ENCODE data around the gene TRIM25.

TRIM25 gene

DNA sequence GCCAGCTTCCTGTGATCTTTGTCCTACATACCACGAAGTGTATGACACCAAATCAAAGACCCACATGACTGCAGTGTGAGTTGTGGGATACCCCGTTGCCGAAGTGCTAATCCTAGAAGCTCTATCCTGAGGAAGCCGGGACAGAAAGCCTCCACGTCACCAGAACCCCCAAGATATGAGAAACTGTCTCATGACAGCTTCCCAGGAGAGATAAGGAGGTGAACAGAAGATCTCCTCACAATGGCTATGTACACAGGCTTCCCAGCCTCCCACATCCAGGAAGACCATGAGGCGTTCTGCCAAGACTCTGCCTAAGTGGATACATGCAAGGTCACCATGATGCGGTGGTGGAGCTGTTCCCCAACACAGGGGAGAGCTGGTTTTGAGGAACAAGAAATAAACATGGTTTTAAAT is 37.1 kb downstream of the TRIM25 start:
- in situ Hi-C loops (cut with MboI; ENCODE audit: low sequenced_read_pairs): no loop called here

DNA sequence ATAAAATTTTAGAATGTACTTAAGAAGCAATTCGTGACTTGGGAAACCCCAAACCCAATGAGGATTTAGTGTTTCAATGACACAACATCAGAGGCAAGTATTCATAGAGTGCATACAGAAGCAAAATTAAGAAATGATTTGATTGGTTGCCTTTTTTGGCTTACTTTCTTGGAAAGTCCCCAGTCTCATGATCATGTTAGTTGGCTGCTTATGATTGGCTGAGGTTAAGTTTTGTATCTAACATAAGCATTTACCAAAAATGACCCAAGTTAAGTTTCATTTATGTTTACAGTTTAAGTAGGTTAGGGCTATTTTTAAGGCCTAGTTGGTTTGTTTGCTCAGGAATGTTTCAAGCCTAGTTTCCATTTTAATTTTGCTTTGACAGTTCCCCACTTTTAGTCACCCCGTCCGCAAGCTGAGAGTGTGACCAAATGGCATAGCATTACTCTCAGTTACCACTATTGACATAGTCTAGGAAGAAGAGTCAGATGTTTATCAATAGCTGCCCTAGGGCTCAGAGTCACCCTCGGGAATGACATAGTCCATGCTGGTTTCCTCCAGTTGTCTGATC is 43.7 kb downstream of the TRIM25 start:
- in situ Hi-C loops (cut with MboI; ENCODE audit: low sequenced_read_pairs): no loop called here

DNA sequence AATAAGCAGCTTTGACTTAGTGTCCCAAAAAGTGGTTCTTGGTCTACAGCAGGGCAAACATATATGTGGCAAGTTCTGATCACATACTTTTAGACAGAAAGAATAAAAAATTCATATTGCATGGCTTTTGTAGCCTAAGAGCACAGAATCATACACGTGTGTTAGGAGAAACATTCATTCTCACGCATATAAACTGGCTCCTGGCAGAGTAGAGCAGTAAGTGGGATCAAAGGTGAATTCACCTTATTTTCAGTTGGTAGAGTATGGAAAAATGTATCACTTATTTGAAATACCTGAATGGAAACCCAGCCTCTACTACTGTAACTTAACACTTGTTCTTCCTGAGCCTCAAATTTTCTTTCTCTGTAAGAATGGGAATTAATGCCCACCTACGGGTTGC is 45.1 kb downstream of the TRIM25 start:
- in situ Hi-C loops (cut with MboI; ENCODE audit: low sequenced_read_pairs): no loop called here

DNA sequence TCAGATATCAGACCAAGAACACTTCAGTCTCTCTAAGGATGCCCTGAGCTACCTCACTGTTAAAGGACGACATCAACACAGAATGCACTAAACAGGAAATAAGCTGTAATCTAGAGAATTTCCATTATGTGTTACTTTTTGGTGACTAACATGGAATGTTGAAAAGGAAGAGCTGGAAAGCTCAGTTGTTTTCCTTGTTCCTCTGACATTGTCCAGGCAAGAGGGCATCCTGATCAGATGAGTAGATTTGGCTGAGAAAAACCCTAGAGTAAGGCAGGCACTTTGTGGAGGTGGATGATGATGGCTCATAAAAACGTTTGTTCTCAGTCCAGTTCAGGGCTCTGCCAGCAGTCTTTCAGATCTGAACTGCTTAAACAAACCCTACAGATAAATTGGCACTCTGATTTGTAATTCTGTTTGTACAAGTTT is 45.9 kb downstream of the TRIM25 start:
- in situ Hi-C loops (cut with MboI; ENCODE audit: low sequenced_read_pairs): no loop called here

DNA sequence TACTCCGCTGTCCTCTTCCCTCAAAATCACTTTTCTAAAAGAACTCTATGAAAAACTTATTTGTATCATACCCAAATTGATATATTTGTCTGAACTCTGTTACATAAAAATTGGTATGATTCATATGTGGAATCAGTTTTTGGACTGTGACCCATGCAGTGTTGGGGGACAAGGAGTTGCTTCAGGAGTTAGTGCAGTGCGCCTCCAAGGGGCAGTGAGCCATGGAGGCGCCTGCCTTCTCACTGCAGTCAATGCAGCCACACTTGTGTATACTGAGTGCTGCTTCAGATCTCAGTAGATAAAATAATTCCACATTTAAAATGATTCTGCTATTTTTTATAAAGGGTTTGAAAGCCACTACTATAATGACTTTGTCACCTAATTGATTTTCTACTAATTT is 47.4 kb downstream of the TRIM25 start:
- in situ Hi-C loops (cut with MboI; ENCODE audit: low sequenced_read_pairs): no loop called here

DNA sequence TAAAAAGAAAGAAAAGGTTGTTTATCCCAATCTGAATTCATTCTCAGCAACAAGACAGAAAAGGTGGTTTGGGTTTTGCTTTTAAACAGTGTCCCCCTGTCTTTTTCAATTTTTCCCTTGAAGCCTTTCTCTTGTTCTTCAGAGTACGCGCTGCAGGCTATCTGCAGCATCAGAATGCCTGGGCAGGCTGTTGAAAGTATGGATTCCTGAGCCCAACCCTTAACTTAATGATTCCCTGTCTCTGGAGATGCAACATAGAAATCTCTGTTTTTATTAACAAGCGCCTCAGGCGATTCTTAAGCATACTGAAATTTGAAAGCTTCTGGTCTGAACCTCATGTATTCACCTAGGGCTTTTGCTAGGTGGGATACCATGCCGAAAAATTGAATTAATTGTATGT is 47.8 kb downstream of the TRIM25 start:
- in situ Hi-C loops (cut with MboI; ENCODE audit: low sequenced_read_pairs): no loop called here

DNA sequence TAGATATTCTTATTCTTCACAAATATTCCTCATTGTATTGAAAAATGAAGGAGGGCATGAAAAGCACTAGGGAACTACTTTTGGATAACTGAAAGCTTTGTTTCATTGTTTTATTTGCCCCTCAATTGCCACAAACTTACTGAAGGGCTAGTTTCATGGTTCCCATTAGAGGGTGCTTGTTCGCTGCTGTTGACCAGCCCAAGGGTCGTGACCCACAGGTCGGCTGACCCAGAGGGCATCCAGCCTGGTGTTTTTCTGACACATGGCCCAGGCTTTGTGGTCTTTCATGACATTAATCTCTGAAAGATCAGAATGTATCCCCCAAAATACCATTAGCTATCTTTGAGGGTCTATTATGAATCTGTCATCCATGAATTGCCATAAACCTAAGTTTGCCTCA is 49.9 kb downstream of the TRIM25 start:
- in situ Hi-C loops (cut with MboI; ENCODE audit: low sequenced_read_pairs): no loop called here

DNA sequence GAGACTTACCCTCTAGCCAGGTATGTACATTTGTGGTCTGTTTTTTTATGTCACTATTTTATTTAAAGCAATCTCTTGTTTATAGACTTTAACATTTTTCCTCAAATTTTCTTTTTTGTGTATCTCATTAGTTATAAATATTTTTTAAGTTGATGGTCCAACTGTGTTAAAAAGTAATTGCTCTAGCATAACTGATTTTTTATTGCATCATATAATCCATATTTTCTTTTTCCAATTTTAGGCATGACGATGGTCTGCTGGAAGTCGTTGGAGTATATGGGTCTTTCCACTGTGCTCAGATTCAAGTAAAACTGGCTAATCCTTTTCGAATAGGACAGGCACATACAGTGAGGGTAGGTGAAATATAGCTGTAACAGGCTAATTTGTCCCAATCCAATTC is 52.0 kb downstream of the TRIM25 start:
- in situ Hi-C loops (cut with MboI; ENCODE audit: low sequenced_read_pairs): no loop called here

DNA sequence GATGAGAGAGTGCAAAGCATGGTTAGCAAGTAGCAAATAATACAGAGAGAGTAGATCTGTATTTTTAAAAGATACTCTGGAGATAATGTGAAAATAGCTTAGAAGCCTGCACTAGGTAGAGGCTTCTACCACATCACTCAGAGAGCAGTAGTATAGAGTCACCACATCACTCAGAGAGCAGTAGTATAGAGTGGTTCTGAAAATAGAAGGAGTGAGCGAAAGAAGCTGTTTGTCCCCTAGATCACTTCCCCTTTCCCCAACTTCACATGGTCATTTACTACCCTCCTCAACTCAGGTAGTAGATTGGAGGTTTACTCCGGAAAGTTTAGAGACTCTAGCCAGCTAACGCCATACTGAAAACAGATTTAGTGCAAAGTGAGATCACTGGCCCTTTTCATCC is 62.8 kb downstream of the TRIM25 start:
- in situ Hi-C loops (cut with MboI; ENCODE audit: low sequenced_read_pairs): no loop called here

DNA sequence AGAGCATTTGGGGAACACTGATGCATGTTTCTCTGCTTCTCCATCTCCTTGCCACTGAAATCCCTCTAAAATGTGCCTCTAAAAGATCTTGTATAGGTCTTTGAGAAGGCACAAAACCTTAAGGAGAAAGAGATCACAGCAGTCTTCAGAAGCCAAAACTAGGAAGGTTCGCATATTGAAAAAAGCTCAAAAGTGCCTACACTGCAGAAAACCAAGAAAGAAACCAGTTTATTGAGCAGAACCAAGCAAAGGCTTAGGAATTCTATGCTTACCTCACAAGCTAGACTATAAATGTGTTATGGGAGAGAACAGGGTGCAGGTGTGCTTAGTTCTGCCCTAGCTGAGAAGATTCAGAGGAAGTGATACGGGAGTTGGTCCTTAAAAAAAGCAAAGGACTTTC is 63.3 kb downstream of the TRIM25 start:
- in situ Hi-C loops (cut with MboI; ENCODE audit: low sequenced_read_pairs): no loop called here

DNA sequence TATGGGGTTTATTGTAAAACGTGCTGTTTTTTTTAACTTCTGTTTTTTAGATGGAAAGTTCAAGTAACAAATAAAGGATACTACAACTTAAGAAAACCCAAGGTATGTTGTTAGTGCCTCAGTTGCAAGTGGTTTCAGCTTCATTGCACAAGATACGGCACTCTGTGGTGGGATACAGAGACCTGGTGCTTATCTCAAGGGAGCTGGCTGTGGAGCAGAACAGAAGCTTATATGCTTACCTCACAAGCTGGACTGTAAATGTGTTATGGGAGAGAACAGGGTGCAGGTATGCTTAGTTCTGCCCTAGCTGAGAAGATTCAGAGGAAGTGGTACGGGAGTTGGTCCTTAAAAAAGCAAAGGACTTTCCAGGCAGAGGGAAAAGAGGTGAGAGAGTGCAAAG is 64.7 kb downstream of the TRIM25 start:
- in situ Hi-C loops (cut with MboI; ENCODE audit: low sequenced_read_pairs): no loop called here

DNA sequence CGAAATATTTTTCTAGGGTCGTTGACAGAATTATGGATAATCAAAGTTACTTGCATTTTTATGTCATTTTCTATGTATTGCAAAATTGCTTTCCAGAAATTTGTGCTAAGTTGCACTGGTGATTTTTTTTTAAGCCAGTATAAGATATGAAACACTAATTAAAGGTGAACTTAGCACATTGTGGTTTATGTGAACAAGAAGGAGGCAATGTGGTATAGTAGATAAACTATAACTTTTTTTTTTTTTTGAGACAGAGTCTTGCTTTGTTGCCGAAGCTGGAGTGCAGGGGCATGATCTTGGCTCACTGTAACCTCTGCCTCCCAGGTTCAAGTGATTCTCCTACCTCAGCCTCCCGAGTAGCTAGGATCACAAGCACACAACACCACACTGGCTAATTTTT is 66.7 kb downstream of the TRIM25 start:
- in situ Hi-C loops (cut with MboI; ENCODE audit: low sequenced_read_pairs): no loop called here

DNA sequence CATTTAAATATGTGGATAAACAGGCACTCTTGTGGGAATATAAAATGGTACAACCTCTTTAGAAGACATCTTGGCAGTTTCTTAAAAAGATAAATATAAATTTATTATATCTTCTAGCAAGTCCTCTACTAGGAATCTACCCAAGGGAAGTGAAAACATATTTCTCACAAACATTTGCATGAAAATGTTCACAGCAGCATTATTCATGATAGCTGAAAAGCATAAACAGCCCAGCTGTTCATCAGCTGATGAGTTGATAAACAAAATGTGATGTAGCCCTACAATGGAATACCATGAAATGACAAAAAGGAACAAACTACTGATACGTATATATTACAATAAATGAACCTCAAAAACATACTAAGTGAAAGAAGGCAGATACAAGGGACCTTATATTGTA is 67.9 kb downstream of the TRIM25 start:
- in situ Hi-C loops (cut with MboI; ENCODE audit: low sequenced_read_pairs): no loop called here

DNA sequence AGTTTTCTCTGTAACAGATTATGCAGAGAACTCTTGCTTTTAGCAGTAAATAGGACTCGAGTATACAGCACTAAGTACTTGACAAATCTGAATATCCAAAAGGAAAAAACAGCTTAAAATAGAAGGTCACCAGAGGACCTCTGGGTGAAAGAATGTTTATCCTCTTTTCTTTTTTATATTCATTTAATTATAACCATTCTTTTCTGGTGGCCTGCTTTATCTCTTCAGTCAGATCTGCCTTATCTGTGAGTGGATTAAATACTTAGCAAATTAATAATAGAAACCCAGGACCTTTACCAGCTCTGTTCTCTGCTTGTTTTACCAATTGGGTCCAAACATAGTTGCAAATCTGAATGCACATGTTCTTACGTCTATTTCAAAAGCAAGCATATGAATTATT is 71.3 kb downstream of the TRIM25 start:
- in situ Hi-C loops (cut with MboI; ENCODE audit: low sequenced_read_pairs): no loop called here

DNA sequence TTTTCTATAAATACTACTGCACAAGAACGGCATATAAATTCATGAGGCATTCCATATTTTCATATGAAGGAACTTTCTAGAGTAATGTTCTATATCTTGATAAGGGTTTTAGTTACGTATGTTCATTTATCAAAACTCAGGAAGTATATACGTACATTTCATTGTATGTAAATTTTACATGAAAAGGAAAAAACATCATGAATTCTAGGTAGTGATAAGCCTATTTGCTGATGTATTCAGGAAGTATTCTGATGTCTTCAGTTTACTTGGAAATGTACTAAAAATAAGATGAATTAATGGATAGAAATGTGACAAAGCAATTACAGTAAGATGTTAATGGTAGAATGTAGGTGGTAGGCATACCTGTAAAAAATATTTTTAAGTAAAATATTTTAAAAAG is 75.2 kb downstream of the TRIM25 start:
- in situ Hi-C loops (cut with MboI; ENCODE audit: low sequenced_read_pairs): no loop called here
